ENCODE measurements around the gene EXPH5. TPM values are rescaled to one million over a fixed set of nuclear protein-coding genes. Genes with fewer than 3 reads are reported as not detected.

The EXPH5 gene
- total and polyA plus RNA-seq, 9 of the 15 experiments (the other 6 are each of a cell fraction or from before 2014, with no cell fraction given) = 1.3 to 8.5 (median 4.8) TPM

- TF ChIP-seq SIN3A (IDR thresholded peaks at IDR 0.05; ENCODE audit: borderline replicate concordance in 2 of 2, control insufficient read depth in 1 of 2, low read depth in 2 of 2, low read length in 2 of 2) = peak in 1 of 2 experiments; percentile 16; a peak in 2 of 4 replicates
- TF ChIP-seq, protein P1, sequence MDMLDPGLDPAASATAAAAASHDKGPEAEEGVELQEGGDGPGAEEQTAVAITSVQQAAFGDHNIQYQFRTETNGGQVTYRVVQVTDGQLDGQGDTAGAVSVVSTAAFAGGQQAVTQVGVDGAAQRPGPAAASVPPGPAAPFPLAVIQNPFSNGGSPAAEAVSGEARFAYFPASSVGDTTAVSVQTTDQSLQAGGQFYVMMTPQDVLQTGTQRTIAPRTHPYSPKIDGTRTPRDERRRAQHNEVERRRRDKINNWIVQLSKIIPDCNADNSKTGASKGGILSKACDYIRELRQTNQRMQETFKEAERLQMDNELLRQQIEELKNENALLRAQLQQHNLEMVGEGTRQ (CRISPR knock-in tag; IDR thresholded peaks at IDR 0.05) = no peak
- peak; percentile 94 for TF ChIP-seq ZBTB7A (IDR thresholded peaks at IDR 0.05; ENCODE audit: borderline replicate concordance, control insufficient read depth, low read depth, low read length)
- TF ChIP-seq RNF2 (IDR thresholded peaks at IDR 0.05) = peak; percentile 61; the same call in 1 of the 2 replicates
- TF ChIP-seq ILK (tag; IDR thresholded peaks at IDR 0.05; ENCODE audit: borderline replicate concordance, low read depth) = no peak
- TF ChIP-seq REST (IDR thresholded peaks at IDR 0.05; ENCODE audit: borderline replicate concordance) = peak; percentile 28; the same call in 1 of the 2 replicates
- TF ChIP-seq REST (CRISPR knock-in tag; IDR thresholded peaks at IDR 0.05; ENCODE audit: low read depth) = peak; percentile 62; the same call in 1 of the 2 replicates
- no peak for TF ChIP-seq TCF7L2 (IDR thresholded peaks at IDR 0.05; ENCODE audit: low read depth, low read length)
- TF ChIP-seq EP300 (IDR thresholded peaks at IDR 0.05; ENCODE audit: low read length) = no peak
- no peak for TF ChIP-seq GATA2 (CRISPR knock-in tag; IDR thresholded peaks at IDR 0.05)
- TF ChIP-seq, protein P2, sequence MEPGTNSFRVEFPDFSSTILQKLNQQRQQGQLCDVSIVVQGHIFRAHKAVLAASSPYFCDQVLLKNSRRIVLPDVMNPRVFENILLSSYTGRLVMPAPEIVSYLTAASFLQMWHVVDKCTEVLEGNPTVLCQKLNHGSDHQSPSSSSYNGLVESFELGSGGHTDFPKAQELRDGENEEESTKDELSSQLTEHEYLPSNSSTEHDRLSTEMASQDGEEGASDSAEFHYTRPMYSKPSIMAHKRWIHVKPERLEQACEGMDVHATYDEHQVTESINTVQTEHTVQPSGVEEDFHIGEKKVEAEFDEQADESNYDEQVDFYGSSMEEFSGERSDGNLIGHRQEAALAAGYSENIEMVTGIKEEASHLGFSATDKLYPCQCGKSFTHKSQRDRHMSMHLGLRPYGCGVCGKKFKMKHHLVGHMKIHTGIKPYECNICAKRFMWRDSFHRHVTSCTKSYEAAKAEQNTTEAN (CRISPR knock-in tag; IDR thresholded peaks at IDR 0.05) = peak; percentile 73; the same call in 1 of the 2 replicates
- TF ChIP-seq CTBP1 (IDR thresholded peaks at IDR 0.05; ENCODE audit: borderline replicate concordance) = peak; percentile 67; the same call in 1 of the 2 replicates
- TF ChIP-seq MEF2A (IDR thresholded peaks at IDR 0.05; ENCODE audit: control insufficient read depth, low read depth, low read length) = no peak
- no peak for TF ChIP-seq ZNF695 (CRISPR knock-in tag; IDR thresholded peaks at IDR 0.05)
- no peak for TF ChIP-seq MTF1 (CRISPR knock-in tag; IDR thresholded peaks at IDR 0.05; ENCODE audit: borderline replicate concordance)
- no peak for TF ChIP-seq ZNF165 (CRISPR knock-in tag; IDR thresholded peaks at IDR 0.05; ENCODE audit: borderline replicate concordance)
Observed at GRCh38 chr11:108498046-108498815, 95.3 kb downstream of the EXPH5 start, which contains the start of gene POGLUT3 (continued).
